CD14-positive monocyte (primary cell): ENCODE results near the gene SINHCAF. TPM values are rescaled to one million over a fixed set of nuclear protein-coding genes. Genes with fewer than 3 reads are reported as not detected.

ENCODE experiments used
- DNase-seq, 3 donors: peaks; one replicate each; pipeline ENCODE4 v3.0.0-alpha.2; 2011 to 2022
- H2AFZ ChIP-seq: 2 replicates; pipeline ENCODE4 v1.6.0; 2012; ENCODE audit warnings: mild to moderate bottlenecking, low read depth, low read length, inconsistent platforms; ENCODE audit not compliant: insufficient read depth, poor library complexity, severe bottlenecking
- H3K27ac ChIP-seq, 2 donors: 1 replicate in 1 of 2; 2 replicates in 1 of 2; pipeline ENCODE4 v1.5.1; 2012 to 2013; ENCODE audit warnings: low read length in 2 of 2, control low read depth in 1 of 2, inconsistent platforms in 1 of 2, low read depth in 1 of 2, mild to moderate bottlenecking in 1 of 2
- H3K27me3 ChIP-seq, 2 donors: one replicate each; pipeline versions ENCODE4 v1.6.0 to v1.6.1; 2011 to 2013; ENCODE audit warnings: low read length in 2 of 2; ENCODE audit not compliant: control insufficient read depth in 2 of 2, insufficient read depth in 2 of 2
- H3K36me3 ChIP-seq, 2 donors: replicated peaks in 1 of 2; 1 replicate in 1 of 2; 2 replicates in 1 of 2; pipeline versions ENCODE4 v1.5.1 to v1.6.1; 2012 to 2013; ENCODE audit warnings: low read length in 2 of 2, control low read depth in 1 of 2, inconsistent platforms in 1 of 2, mild to moderate bottlenecking in 1 of 2; ENCODE audit not compliant: insufficient read depth in 2 of 2, control insufficient read depth in 1 of 2
- H3K4me1 ChIP-seq, 2 donors: 1 replicate in 1 of 2; 2 replicates in 1 of 2; pipeline versions ENCODE4 v1.5.1 to v1.6.1; 2012 to 2013; ENCODE audit warnings: low read length in 2 of 2, control low read depth in 1 of 2, inconsistent platforms in 1 of 2, mild to moderate bottlenecking in 1 of 2, moderate library complexity in 1 of 2; ENCODE audit not compliant: insufficient read depth in 2 of 2, control insufficient read depth in 1 of 2
- H3K4me2 ChIP-seq: replicated peaks from 2 replicates; pipeline ENCODE3; 2012; ENCODE audit warnings: low read length, moderate library complexity, mild to moderate bottlenecking; ENCODE audit not compliant: poor library complexity, severe bottlenecking; ENCODE audit errors: extremely low read depth
- H3K4me3 ChIP-seq, 3 experiments: fragments of 200-600 bp in 1 of 3; sonication (generic) in 1 of 3; replicated peaks in 1 of 3; 1 replicate in 2 of 3; 2 replicates in 1 of 3; pipeline ENCODE4 v1.5.1; 2011 to 2013; ENCODE audit warnings: low read length in 3 of 3, mild to moderate bottlenecking in 3 of 3, control low read depth in 2 of 3, low read depth in 2 of 3, inconsistent platforms in 1 of 3, moderate library complexity in 1 of 3
- H3K79me2 ChIP-seq: 2 replicates; pipeline ENCODE4 v1.6.0; 2012; ENCODE audit warnings: mild to moderate bottlenecking, control low read depth, inconsistent platforms, low read length, moderate library complexity; ENCODE audit not compliant: insufficient read depth
- H3K9ac ChIP-seq: 2 replicates; pipeline ENCODE4 v1.6.0; 2017; ENCODE audit warnings: low read length, mild to moderate bottlenecking; ENCODE audit not compliant: insufficient read depth, poor library complexity, severe bottlenecking
- H3K9me3 ChIP-seq, 2 donors: replicated peaks in 1 of 2; 1 replicate in 1 of 2; 2 replicates in 1 of 2; pipeline versions ENCODE4 v1.5.1 to v1.6.1; 2012 to 2013; ENCODE audit warnings: low read length in 2 of 2, control low read depth in 1 of 2; ENCODE audit not compliant: control insufficient read depth in 1 of 2, insufficient read depth in 1 of 2
- H4K20me1 ChIP-seq: 2 replicates; pipeline ENCODE4 v1.6.0; 2012; ENCODE audit warnings: mild to moderate bottlenecking, low read length, control low read depth, moderate library complexity; ENCODE audit not compliant: insufficient read depth
- H3K27ac Mint-ChIP-seq, 7 donors: one replicate each; pipeline ENCODE4 v1.8.0; 2020; ENCODE audit warnings: mild to moderate bottlenecking in 7 of 7, mixed read lengths in 7 of 7, moderate library complexity in 6 of 7, inconsistent platforms in 2 of 7
- H3K27me3 Mint-ChIP-seq, 3 donors: one replicate each; pipeline ENCODE4 v1.8.0; 2021 to 2022; ENCODE audit warnings: low read depth in 3 of 3, mild to moderate bottlenecking in 3 of 3, mixed read lengths in 3 of 3, moderate library complexity in 3 of 3, inconsistent platforms in 1 of 3
- H3K36me3 Mint-ChIP-seq, 2 donors: one replicate each; pipeline ENCODE4 v1.8.0; 2020; ENCODE audit warnings: mixed read lengths in 2 of 2, inconsistent platforms in 1 of 2, mild to moderate bottlenecking in 1 of 2
- H3K4me1 Mint-ChIP-seq: one replicate; pipeline ENCODE4 v1.8.0; 2020; ENCODE audit warnings: mild to moderate bottlenecking, mixed read lengths
- H3K4me3 Mint-ChIP-seq, 2 donors: one replicate each; pipeline ENCODE4 v1.8.0; 2020; ENCODE audit warnings: mild to moderate bottlenecking in 2 of 2, mixed read lengths in 2 of 2, moderate library complexity in 1 of 2
- H3K9me3 Mint-ChIP-seq, 7 donors: one replicate each; pipeline ENCODE4 v1.8.0; 2020 to 2022; ENCODE audit warnings: mixed read lengths in 7 of 7, mild to moderate bottlenecking in 6 of 7, moderate library complexity in 6 of 7, inconsistent platforms in 2 of 7
- whole genome bisulfite sequencing: methylation state at CpG from one replicate; pipeline ENCODE4 v1.1.5; 2013; ENCODE audit warnings: missing lambda C conversion rate; ENCODE audit not compliant: insufficient coverage; 5-methylcytosine and 5-hydroxymethylcytosine counted together
- intact Hi-C, 2 donors: fragments of 100-400 bp; cut with micrococcal nuclease; formaldehyde crosslinking; loops; one replicate each; pipeline versions ENCODE4 v1.15.0 to v1.15.1; 2023
- polyA plus RNA-seq, 3 donors: library from polyadenylated mRNA; depleted of rRNA in 1 of 3; unstranded in 2 of 3; stranded (reverse) in 1 of 3; fragments of 300-500 nt in 2 of 3; fragments of >200 nt in 1 of 3; fragmentation: Illumina TruSeq in 2 of 3; gene quantifications; 1 replicate in 2 of 3; 2 replicates in 1 of 3; pipeline ENCODE4 v1.2.3, GENCODE V29; 2012 to 2021
- TF ChIP-seq, protein P1 (sequence below): fragments of 200-600 bp; IDR thresholded peaks from one replicate; pipeline ENCODE4 v1.8.0; 2022; ENCODE audit warnings: antibody characterized with exemption, mild to moderate bottlenecking

The SINHCAF gene
- polyA plus RNA-seq, 3 donors: 14.2 to 20.2 (median 20.1) TPM

DNA sequence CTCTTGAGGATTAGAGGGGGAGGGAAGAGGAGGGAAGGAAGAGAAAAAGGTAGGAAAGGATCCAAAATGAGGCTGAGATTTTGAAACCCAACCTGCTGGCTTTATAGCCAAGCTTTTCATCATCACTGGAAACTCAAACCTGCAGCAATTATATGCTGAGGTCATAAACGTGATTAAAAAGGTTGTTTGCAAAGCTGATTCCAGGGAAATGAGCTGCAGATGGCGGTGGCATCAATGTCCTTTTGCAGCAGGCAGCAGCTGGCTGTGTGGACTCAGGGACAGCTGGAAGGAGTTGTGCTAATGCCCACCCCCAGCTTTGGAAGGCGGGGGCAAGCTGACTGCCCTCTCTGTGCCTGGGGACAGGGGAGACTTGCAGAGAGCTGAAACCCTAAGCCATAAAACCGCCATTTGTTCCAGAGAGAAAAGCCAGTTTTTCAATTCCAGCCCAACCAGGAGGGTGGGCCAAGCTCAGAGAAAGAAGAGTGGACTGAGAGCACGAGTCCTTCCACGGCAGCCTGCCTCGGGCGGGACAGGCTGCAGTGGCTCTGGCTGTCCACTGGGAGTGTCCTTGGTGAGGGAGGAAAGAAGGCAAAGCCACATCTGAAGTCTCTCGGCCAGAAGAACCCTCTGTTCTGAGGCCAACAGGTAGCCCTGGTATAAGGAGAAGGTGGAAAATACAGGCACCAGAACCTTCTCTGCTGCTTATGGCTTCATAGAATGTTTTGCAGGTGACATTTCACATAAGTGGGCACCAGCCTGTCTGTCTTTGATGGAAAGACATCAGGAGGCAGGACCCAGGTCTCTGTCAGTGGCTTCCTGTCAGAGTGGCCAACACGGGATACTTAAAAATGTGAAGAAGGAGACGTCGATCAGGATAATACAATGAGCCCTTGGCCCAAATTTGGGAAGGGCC is 90.7 kb downstream of the SINHCAF start:
- Histone ChIP-seq H3K4me2 (no peak overlapping the region), H3K79me2 (no peaks in the 10 kb centered on the region), H3K27ac (no peak overlapping the region), H2AFZ (no peak overlapping the region), H3K9ac (no peak overlapping the region), H3K4me3 (no peak overlapping the region), H4K20me1 (no peaks in the 10 kb centered on the region), H3K36me3 (no peaks in the 10 kb centered on the region), H3K9me3 (peaks cover 0 to 4% of the 10 kb centered on the region in 2 donors), H3K27me3 (no peaks in the 10 kb centered on the region), H3K4me1 (no peaks in the 10 kb centered on the region)
- no peak overlapping the region for H3K4me3 Mint-ChIP-seq
- peak overlapping the region in 1 of 7 donors; percentile 43 for H3K27ac Mint-ChIP-seq
- TF ChIP-seq, protein P1, sequence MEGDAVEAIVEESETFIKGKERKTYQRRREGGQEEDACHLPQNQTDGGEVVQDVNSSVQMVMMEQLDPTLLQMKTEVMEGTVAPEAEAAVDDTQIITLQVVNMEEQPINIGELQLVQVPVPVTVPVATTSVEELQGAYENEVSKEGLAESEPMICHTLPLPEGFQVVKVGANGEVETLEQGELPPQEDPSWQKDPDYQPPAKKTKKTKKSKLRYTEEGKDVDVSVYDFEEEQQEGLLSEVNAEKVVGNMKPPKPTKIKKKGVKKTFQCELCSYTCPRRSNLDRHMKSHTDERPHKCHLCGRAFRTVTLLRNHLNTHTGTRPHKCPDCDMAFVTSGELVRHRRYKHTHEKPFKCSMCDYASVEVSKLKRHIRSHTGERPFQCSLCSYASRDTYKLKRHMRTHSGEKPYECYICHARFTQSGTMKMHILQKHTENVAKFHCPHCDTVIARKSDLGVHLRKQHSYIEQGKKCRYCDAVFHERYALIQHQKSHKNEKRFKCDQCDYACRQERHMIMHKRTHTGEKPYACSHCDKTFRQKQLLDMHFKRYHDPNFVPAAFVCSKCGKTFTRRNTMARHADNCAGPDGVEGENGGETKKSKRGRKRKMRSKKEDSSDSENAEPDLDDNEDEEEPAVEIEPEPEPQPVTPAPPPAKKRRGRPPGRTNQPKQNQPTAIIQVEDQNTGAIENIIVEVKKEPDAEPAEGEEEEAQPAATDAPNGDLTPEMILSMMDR: peak; percentile 34
- peaks cover 12 to 16% (median 12%) of the 10 kb centered on the region in 3 donors for H3K27me3 Mint-ChIP-seq
- H3K4me1 Mint-ChIP-seq: peaks cover 4% of the 10 kb centered on the region
- no peak for DNase-seq
- no peaks in the 10 kb centered on the region for H3K36me3 Mint-ChIP-seq
- H3K9me3 Mint-ChIP-seq: peaks cover 0 to 10% (median 5%) of the 10 kb centered on the region in 7 donors
- 67% methylated on average over 8 of the region's 12 CpGs for WGBS
- intact Hi-C loops: loop anchor here in 1 of 2 donors (10.0 kb wide), 1 partner anchor 390 kb away; no protein-coding TSS in a partner anchor

DNA sequence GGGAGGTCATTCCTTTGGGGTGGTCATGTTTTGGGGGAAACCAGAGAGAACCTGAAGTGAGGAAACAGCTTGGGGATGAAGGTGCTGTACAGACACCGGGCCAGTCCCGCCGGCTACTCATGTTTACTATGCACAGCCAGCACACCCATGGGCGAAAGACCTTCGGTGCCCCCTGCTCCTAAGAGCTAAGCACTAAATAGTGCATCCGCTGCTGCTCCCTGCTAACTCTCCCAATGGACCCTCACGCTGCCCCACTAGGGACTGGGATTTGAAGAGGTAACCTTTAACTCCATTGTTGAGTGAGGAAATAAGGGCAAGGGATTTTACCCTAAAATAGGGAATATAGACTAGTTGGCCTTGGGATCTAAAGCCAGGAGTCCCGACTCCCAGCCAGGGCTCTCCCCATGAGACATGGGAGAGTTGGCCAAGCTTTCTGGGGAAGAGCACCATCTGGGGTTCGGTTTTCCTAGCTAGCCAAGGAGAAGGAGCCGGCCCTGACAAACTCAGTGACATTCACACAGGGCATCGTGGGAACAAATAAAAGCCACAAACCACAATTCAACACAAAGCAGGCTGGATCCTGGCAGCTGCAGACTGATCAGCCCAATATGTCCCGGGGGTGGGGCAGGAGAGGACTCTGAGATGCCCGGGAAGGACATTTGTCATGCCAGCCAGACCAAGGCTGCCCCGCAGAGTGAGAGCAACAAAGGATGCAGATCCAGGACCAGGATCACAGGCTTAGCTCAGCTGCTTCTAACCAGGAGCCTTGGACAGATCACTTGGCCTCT is 91.7 kb downstream of the SINHCAF start:
- no peak for DNase-seq
- H3K4me1 Mint-ChIP-seq: peaks cover 4% of the 10 kb centered on the region
- Histone ChIP-seq H3K79me2 (no peaks in the 10 kb centered on the region), H3K4me2 (no peak overlapping the region), H3K9me3 (peaks cover 0 to 4% of the 10 kb centered on the region in 2 donors), H3K27me3 (no peaks in the 10 kb centered on the region), H2AFZ (no peak overlapping the region), H3K9ac (no peak overlapping the region), H3K27ac (no peak overlapping the region), H4K20me1 (no peaks in the 10 kb centered on the region), H3K4me1 (no peaks in the 10 kb centered on the region), H3K36me3 (no peaks in the 10 kb centered on the region), H3K4me3 (no peak overlapping the region)
- H3K9me3 Mint-ChIP-seq: peaks cover 0 to 10% (median 5%) of the 10 kb centered on the region in 7 donors
- intact Hi-C loops: loop anchor here in 1 of 2 donors (10.0 kb wide), 1 partner anchor 389 kb away; no protein-coding TSS in a partner anchor
- H3K36me3 Mint-ChIP-seq: no peaks in the 10 kb centered on the region
- TF ChIP-seq, protein P1: no peak
- 53% methylated on average over 9 of the region's 14 CpGs for WGBS
- no peak overlapping the region for H3K27ac Mint-ChIP-seq
- H3K27me3 Mint-ChIP-seq: peaks cover 7 to 12% (median 12%) of the 10 kb centered on the region in 3 donors
- H3K4me3 Mint-ChIP-seq: no peak overlapping the region
